ENCODE results near the gene FOXD1. TPM values are rescaled to one million over a fixed set of nuclear protein-coding genes. Genes with fewer than 3 reads are reported as not detected.

The FOXD1 gene
- total and polyA plus RNA-seq, 2 of the 8 experiments (the other 6 are each of a cell fraction or from before 2014, with no cell fraction given) = 0.11 to 1.1 TPM

- TF ChIP-seq KDM4A (IDR thresholded peaks at IDR 0.05; ENCODE audit: low read depth, low read length, severe bottlenecking) = no peak
- TF ChIP-seq CBX5 (IDR thresholded peaks at IDR 0.05; ENCODE audit: low read depth, low read length) = no peak
- no peak for TF ChIP-seq CBX8 (IDR thresholded peaks at IDR 0.05; ENCODE audit: borderline replicate concordance, low read depth, low read length)
- TF ChIP-seq SRF (IDR thresholded peaks at IDR 0.05; ENCODE audit: low read depth, low read length) = no peak
- TF ChIP-seq CREB1 (IDR thresholded peaks at IDR 0.05) = no peak
- no peak for TF ChIP-seq TBP (IDR thresholded peaks at IDR 0.05; ENCODE audit: low read depth, low read length)
Measured at GRCh38 chr5:73418244-73418691, 30.3 kb downstream of the FOXD1 start (continued).

All from H1 (cell line).